Sigmoid colon (tissue), 7 donors: ENCODE results near the gene APBB1IP. TPM values are rescaled to one million over a fixed set of nuclear protein-coding genes. Genes with fewer than 3 reads are reported as not detected.
A peak's percentile ranks its signal among the peaks of the same experiment; 100 is the strongest.
"Not testable (repeated sequence)": the region's sequence is repeated elsewhere in the genome, so short reads cannot be mapped to it uniquely, and the experiment has no call there.

ENCODE experiments used
- DNase-seq: peaks from one replicate; pipeline ENCODE4 v3.0.0-alpha.2; 2019
- H3K27ac ChIP-seq, 4 donors: fragments of 200-600 bp; sonication (generic); one replicate each; pipeline ENCODE4 v1.5.1; 2016 to 2019; ENCODE audit warnings: mild to moderate bottlenecking in 1 of 4
- H3K27me3 ChIP-seq, 3 donors: fragments of 200-600 bp; sonication (generic); one replicate each; pipeline ENCODE4 v1.5.1; 2019; ENCODE audit warnings: mild to moderate bottlenecking in 1 of 3
- H3K36me3 ChIP-seq, 4 donors: fragments of 200-600 bp; sonication (generic); one replicate each; pipeline ENCODE4 v1.5.1; 2016 to 2019
- H3K4me1 ChIP-seq, 4 donors: fragments of 200-600 bp; sonication (generic); one replicate each; pipeline ENCODE4 v1.5.1; 2017 to 2019
- H3K4me3 ChIP-seq, 4 donors: fragments of 200-600 bp; sonication (generic); one replicate each; pipeline ENCODE4 v1.5.1; 2017 to 2019; ENCODE audit warnings: mild to moderate bottlenecking in 2 of 4, moderate library complexity in 1 of 4
- H3K9me3 ChIP-seq, 4 donors: fragments of 200-600 bp in 3 of 4; sonication (generic) in 3 of 4; one replicate each; pipeline versions ENCODE4 v1.5.1 to v1.6.1; 2013 to 2019
- EP300 ChIP-seq, 4 donors: sonication (generic); formaldehyde crosslinking; IDR thresholded peaks; one replicate each; pipeline ENCODE4 v1.6.1; 2017; ENCODE audit warnings: antibody characterized with exemption in 4 of 4
- POLR2A ChIP-seq, 2 donors: fragments of 450-650 bp; IDR thresholded peaks; one replicate each; pipeline ENCODE4 v1.6.1; 2016; ENCODE audit warnings: antibody characterized with exemption in 2 of 2, mild to moderate bottlenecking in 2 of 2, moderate library complexity in 2 of 2
- POLR2AphosphoS5 ChIP-seq, 4 donors: sonication (generic); formaldehyde crosslinking; IDR thresholded peaks; one replicate each; pipeline ENCODE4 v1.6.1; 2017; ENCODE audit warnings: antibody characterized with exemption in 4 of 4
- WGBS, 2 donors: extraction: QIAGEN DNeasy Blood & Tissue Kit; methylation state at CpG; one replicate each; pipeline ENCODE4 v1.1.7; 2013; 5-methylcytosine and 5-hydroxymethylcytosine counted together
- intact Hi-C: fragments of 100-400 bp; cut with DNase I; formaldehyde crosslinking; loops from one replicate; pipeline ENCODE4 v1.15.1; 2023
- polyA plus RNA-seq, 3 donors: library from polyadenylated mRNA; stranded (reverse); fragments of 200-250 nt; gene quantifications; one replicate each; pipeline ENCODE4 v1.2.3, GENCODE V29; 2013
- small RNA-seq, 3 donors: library from RNA; depleted of rRNA; stranded (forward); fragments of <200 nt; gene quantifications; one replicate each; pipeline ENCODE3, GENCODE V24; 2016
- total RNA-seq, 4 donors: library from RNA; depleted of rRNA; stranded (reverse); fragments of >200 nt; gene quantifications; one replicate each; pipeline ENCODE4 v1.1.0, GENCODE V29; 2016
- TF ChIP-seq, protein P1 (sequence below), 4 experiments: fragments of 450-650 bp in 3 of 4; fragments of 200-600 bp in 1 of 4; IDR thresholded peaks; one replicate each; pipeline ENCODE4 v1.5.1; 2016 to 2019; ENCODE audit warnings: antibody characterized with exemption in 4 of 4, mild to moderate bottlenecking in 3 of 4, moderate library complexity in 2 of 4
- donor health status: healthy with polysubstance abuse.
- donor health status: Bipolar disorder and iron deficiency.
- donor health status: healthy.

APBB1IP gene
- total and polyA plus RNA-seq, 7 donors: 1.4 to 11.4 (median 3.5) TPM

DNA sequence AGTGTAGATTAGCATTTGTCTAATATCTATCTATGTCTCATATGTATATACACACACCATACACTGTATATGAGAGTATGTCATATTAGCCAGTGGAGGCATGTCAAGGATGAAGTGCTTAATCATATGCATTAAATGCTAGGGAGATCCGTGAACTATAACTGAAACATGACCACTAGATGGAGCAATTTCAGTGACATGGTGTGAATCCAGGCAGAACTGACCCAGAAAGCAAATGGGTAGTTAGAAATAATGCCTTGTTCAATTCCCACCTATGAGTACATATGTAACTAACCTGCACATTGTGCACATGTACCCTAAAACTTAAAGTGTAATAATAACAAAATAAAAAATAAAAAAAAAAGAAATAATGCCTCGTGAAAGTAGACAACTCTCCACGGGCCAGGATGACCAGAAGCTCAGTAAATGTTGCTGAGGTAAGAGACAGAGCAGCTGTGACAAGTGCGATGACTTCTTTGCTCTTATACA, 168.3 kb downstream of the APBB1IP start:
- H3K36me3 ChIP-seq, H3K4me3 ChIP-seq, H3K27ac ChIP-seq, H3K27me3 ChIP-seq, DNase-seq, intact Hi-C loops, H3K9me3 ChIP-seq, H3K4me1 ChIP-seq: not testable (repeated sequence)
- 64 to 67% methylated on average over 4 of the region's 4 CpGs for WGBS, 2 donors
- TF ChIP-seq, protein P1, sequence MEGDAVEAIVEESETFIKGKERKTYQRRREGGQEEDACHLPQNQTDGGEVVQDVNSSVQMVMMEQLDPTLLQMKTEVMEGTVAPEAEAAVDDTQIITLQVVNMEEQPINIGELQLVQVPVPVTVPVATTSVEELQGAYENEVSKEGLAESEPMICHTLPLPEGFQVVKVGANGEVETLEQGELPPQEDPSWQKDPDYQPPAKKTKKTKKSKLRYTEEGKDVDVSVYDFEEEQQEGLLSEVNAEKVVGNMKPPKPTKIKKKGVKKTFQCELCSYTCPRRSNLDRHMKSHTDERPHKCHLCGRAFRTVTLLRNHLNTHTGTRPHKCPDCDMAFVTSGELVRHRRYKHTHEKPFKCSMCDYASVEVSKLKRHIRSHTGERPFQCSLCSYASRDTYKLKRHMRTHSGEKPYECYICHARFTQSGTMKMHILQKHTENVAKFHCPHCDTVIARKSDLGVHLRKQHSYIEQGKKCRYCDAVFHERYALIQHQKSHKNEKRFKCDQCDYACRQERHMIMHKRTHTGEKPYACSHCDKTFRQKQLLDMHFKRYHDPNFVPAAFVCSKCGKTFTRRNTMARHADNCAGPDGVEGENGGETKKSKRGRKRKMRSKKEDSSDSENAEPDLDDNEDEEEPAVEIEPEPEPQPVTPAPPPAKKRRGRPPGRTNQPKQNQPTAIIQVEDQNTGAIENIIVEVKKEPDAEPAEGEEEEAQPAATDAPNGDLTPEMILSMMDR (IDR thresholded peaks at IDR 0.05): peak in 1 of 4 experiments; percentile 13

DNA sequence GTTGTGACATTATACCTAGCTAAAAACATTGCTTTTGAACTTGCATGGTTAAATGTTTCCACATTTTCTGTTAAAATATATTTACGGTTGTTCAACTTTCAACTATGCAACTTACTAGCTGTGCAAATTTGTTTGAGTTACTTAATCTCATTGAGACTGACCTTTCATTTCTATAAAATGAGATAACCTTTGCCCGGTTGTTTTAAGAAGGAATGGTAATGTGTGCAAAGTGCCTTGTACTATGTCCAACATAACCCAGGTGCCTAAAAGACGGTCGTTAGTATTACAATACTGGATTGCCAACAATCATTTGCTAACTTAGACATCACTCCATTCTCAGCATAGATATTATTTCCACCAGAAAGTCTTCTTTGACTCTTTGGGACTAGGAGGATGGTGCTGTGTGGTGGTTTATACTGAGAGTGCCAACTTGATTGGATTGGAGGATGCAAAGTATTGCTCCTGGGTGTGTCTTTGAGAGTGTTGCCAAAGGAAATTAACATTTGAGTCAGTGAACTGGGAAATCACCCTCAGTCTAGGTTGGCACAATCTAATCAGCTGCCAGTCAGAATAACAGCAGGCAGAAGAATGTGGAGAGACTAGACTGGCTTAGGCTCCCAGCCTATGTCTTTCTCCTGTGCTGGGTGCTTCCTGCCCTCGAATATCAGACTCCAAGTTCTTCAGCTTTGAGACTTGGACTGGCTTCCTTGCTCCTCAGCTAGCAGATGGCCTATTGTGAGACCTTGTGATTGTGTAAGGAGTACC, 174.2 kb downstream of the APBB1IP start:
- intact Hi-C loops: no loop called here
- no peak for DNase-seq
- Histone ChIP-seq H3K27ac (no peak overlapping the region), H3K4me3 (no peak overlapping the region), H3K9me3 (no peaks in the 10 kb centered on the region), H3K27me3 (no peaks in the 10 kb centered on the region), H3K36me3 (no peaks in the 10 kb centered on the region), H3K4me1 (no peaks in the 10 kb centered on the region)
- TF ChIP-seq POLR2AphosphoS5 (IDR thresholded peaks at IDR 0.05) (no peak), POLR2A (IDR thresholded peaks at IDR 0.05) (no peak), EP300 (IDR thresholded peaks at IDR 0.05) (no peak)
- TF ChIP-seq, protein P1 (IDR thresholded peaks at IDR 0.05): no peak
- WGBS, 2 donors: 18 to 59% methylated on average over 5 of the region's 5 CpGs

Small RNA genes lying within 50 kb of the gene (small RNA-seq; reads per million reads assigned to genes)
- gene RNA5SP307: 0 reads per million in 3 donors

Other genes with a start within 250 kb of the APBB1IP start
- not detected for gene GAD2, start 221.6 kb upstream of the APBB1IP start, total RNA-seq
- not detected for gene GAD2, start 221.6 kb upstream of the APBB1IP start, polyA plus RNA-seq